ENCODE data around the gene FAH. TPM values are rescaled to one million over a fixed set of nuclear protein-coding genes. Genes with fewer than 3 reads are reported as not detected.

FAH gene
- total and polyA plus RNA-seq, 2 experiments from 2014 or later = 16.3 to 20.3 TPM

DNA sequence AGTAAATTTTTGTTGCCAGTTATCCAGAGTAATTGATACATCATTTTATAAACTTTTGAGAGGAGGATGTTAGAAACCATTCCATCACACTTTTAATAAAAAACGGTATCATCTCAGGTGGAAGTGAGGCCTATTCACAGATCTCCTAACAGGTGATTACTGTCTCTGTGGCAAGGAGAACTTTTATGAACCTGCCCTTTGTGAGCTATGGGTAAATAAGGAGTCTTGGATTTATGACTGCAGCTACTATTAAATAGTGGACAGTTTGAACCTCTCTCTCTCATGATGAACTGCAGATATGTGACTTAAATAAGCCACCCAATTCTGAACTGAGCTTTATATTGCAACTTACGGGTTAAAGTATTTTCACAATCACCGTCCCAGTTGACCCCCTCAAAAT is 47.6 kb upstream of the FAH start:
- ATAC-seq = no peak
- Histone ChIP-seq H3K36me3 (ENCODE audit: insufficient read depth) (no peaks in the 10 kb centered on the region), H3K4me2 (no peak overlapping the region), H3K27ac (ENCODE audit: low read depth) (no peak overlapping the region; the same call in 1 of the 2 replicates), H3K27me3 (ENCODE audit: insufficient read depth) (no peaks in the 10 kb centered on the region), H3F3A (replicated peaks; ENCODE audit: low read depth) (no peaks in the 10 kb centered on the region), H3K4me1 (ENCODE audit: insufficient read depth) (peaks cover 12% of the 10 kb centered on the region), H4K20me1 (replicated peaks; ENCODE audit: insufficient read depth) (peaks cover 43% of the 10 kb centered on the region), H3K79me2 (replicated peaks; ENCODE audit: insufficient read depth) (peaks cover 99% of the 10 kb centered on the region), H2AFZ (no peak overlapping the region), H3K4me3 (no peak overlapping the region), H3K9me2 (ENCODE audit: insufficient read depth) (no peaks in the 10 kb centered on the region)
- Mint-ChIP-seq H3K4me3 (no peak overlapping the region), H3K9me3 (no peaks in the 10 kb centered on the region), H3K4me1 (peaks cover 15% of the 10 kb centered on the region), H3K27me3 (ENCODE audit: insufficient read depth, low read depth, poor library complexity) (no peaks in the 10 kb centered on the region), H3K27ac (no peak overlapping the region), H3K36me3 (ENCODE audit: low read depth) (peaks cover 5% of the 10 kb centered on the region; the same call in 1 of the 3 replicates)
- TF ChIP-seq, protein P1, sequence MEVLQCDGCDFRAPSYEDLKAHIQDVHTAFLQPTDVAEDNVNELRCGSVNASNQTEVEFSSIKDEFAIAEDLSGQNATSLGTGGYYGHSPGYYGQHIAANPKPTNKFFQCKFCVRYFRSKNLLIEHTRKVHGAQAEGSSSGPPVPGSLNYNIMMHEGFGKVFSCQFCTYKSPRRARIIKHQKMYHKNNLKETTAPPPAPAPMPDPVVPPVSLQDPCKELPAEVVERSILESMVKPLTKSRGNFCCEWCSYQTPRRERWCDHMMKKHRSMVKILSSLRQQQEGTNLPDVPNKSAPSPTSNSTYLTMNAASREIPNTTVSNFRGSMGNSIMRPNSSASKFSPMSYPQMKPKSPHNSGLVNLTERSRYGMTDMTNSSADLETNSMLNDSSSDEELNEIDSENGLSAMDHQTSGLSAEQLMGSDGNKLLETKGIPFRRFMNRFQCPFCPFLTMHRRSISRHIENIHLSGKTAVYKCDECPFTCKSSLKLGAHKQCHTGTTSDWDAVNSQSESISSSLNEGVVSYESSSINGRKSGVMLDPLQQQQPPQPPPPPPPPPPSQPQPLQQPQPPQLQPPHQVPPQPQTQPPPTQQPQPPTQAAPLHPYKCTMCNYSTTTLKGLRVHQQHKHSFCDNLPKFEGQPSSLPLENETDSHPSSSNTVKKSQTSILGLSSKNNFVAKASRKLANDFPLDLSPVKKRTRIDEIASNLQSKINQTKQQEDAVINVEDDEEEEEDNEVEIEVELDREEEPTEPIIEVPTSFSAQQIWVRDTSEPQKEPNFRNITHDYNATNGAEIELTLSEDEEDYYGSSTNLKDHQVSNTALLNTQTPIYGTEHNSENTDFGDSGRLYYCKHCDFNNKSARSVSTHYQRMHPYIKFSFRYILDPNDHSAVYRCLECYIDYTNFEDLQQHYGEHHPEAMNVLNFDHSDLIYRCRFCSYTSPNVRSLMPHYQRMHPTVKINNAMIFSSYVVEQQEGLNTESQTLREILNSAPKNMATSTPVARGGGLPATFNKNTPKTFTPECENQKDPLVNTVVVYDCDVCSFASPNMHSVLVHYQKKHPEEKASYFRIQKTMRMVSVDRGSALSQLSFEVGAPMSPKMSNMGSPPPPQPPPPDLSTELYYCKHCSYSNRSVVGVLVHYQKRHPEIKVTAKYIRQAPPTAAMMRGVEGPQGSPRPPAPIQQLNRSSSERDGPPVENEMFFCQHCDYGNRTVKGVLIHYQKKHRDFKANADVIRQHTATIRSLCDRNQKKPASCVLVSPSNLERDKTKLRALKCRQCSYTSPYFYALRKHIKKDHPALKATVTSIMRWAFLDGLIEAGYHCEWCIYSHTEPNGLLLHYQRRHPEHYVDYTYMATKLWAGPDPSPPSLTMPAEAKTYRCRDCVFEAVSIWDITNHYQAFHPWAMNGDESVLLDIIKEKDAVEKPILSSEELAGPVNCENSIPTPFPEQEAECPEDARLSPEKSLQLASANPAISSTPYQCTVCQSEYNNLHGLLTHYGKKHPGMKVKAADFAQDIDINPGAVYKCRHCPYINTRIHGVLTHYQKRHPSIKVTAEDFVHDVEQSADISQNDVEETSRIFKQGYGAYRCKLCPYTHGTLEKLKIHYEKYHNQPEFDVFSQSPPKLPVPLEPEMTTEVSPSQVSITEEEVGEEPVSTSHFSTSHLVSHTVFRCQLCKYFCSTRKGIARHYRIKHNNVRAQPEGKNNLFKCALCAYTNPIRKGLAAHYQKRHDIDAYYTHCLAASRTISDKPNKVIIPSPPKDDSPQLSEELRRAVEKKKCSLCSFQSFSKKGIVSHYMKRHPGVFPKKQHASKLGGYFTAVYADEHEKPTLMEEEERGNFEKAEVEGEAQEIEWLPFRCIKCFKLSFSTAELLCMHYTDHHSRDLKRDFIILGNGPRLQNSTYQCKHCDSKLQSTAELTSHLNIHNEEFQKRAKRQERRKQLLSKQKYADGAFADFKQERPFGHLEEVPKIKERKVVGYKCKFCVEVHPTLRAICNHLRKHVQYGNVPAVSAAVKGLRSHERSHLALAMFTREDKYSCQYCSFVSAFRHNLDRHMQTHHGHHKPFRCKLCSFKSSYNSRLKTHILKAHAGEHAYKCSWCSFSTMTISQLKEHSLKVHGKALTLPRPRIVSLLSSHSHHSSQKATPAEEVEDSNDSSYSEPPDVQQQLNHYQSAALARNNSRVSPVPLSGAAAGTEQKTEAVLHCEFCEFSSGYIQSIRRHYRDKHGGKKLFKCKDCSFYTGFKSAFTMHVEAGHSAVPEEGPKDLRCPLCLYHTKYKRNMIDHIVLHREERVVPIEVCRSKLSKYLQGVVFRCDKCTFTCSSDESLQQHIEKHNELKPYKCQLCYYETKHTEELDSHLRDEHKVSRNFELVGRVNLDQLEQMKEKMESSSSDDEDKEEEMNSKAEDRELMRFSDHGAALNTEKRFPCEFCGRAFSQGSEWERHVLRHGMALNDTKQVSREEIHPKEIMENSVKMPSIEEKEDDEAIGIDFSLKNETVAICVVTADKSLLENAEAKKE (CRISPR knock-in tag; IDR thresholded peaks at IDR 0.05) = no peak
- TF ChIP-seq, protein P2, sequence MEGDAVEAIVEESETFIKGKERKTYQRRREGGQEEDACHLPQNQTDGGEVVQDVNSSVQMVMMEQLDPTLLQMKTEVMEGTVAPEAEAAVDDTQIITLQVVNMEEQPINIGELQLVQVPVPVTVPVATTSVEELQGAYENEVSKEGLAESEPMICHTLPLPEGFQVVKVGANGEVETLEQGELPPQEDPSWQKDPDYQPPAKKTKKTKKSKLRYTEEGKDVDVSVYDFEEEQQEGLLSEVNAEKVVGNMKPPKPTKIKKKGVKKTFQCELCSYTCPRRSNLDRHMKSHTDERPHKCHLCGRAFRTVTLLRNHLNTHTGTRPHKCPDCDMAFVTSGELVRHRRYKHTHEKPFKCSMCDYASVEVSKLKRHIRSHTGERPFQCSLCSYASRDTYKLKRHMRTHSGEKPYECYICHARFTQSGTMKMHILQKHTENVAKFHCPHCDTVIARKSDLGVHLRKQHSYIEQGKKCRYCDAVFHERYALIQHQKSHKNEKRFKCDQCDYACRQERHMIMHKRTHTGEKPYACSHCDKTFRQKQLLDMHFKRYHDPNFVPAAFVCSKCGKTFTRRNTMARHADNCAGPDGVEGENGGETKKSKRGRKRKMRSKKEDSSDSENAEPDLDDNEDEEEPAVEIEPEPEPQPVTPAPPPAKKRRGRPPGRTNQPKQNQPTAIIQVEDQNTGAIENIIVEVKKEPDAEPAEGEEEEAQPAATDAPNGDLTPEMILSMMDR (conservative IDR thresholded peaks at IDR 0.05; ENCODE audit: low read depth in 2 of 2) = no peak
- TF ChIP-seq EZH2 (IDR thresholded peaks at IDR 0.05; ENCODE audit: low read depth, unreplicated experiment) (no peak), ZNF114 (CRISPR knock-in tag; IDR thresholded peaks at IDR 0.05) (no peak), NANOG (IDR thresholded peaks at IDR 0.05; ENCODE audit: borderline replicate concordance) (no peak), JUNB (IDR thresholded peaks at IDR 0.05; ENCODE audit: unreplicated experiment) (no peak), STAT1 (IDR thresholded peaks at IDR 0.05; ENCODE audit: unreplicated experiment) (no peak), CREB1 (CRISPR knock-in tag; IDR thresholded peaks at IDR 0.05; ENCODE audit: low read depth) (no peak), EZH2phosphoT487 (IDR thresholded peaks at IDR 0.05; ENCODE audit: unreplicated experiment) (no peak), POLR2AphosphoS5 (IDR thresholded peaks at IDR 0.05; ENCODE audit: low read depth) (no peak), ZNF331 (CRISPR knock-in tag; IDR thresholded peaks at IDR 0.05; ENCODE audit: low read depth) (no peak)
- TF ChIP-seq, protein P3, sequence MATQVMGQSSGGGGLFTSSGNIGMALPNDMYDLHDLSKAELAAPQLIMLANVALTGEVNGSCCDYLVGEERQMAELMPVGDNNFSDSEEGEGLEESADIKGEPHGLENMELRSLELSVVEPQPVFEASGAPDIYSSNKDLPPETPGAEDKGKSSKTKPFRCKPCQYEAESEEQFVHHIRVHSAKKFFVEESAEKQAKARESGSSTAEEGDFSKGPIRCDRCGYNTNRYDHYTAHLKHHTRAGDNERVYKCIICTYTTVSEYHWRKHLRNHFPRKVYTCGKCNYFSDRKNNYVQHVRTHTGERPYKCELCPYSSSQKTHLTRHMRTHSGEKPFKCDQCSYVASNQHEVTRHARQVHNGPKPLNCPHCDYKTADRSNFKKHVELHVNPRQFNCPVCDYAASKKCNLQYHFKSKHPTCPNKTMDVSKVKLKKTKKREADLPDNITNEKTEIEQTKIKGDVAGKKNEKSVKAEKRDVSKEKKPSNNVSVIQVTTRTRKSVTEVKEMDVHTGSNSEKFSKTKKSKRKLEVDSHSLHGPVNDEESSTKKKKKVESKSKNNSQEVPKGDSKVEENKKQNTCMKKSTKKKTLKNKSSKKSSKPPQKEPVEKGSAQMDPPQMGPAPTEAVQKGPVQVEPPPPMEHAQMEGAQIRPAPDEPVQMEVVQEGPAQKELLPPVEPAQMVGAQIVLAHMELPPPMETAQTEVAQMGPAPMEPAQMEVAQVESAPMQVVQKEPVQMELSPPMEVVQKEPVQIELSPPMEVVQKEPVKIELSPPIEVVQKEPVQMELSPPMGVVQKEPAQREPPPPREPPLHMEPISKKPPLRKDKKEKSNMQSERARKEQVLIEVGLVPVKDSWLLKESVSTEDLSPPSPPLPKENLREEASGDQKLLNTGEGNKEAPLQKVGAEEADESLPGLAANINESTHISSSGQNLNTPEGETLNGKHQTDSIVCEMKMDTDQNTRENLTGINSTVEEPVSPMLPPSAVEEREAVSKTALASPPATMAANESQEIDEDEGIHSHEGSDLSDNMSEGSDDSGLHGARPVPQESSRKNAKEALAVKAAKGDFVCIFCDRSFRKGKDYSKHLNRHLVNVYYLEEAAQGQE (IDR thresholded peaks at IDR 0.05; ENCODE audit: unreplicated experiment) = no peak
- TF ChIP-seq, protein P4, sequence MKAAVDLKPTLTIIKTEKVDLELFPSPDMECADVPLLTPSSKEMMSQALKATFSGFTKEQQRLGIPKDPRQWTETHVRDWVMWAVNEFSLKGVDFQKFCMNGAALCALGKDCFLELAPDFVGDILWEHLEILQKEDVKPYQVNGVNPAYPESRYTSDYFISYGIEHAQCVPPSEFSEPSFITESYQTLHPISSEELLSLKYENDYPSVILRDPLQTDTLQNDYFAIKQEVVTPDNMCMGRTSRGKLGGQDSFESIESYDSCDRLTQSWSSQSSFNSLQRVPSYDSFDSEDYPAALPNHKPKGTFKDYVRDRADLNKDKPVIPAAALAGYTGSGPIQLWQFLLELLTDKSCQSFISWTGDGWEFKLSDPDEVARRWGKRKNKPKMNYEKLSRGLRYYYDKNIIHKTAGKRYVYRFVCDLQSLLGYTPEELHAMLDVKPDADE (IDR thresholded peaks at IDR 0.05) = no peak
- DNase-seq (ENCODE audit: low spot score) = no peak
